SK-N-SH (cell line): ENCODE data around the gene SHC3. TPM values are rescaled to one million over a fixed set of nuclear protein-coding genes. Genes with fewer than 3 reads are reported as not detected.

Source experiments
- CTCF ChIA-PET: fragments of 300-600, 350-600 bp; formaldehyde crosslinking; extraction: SDS; loops from one replicate; lab custom pipeline; 2021; lab: Yijun Ruan, JAX
- POLR2A ChIA-PET: fragments of 350-600 bp; sonication (Branson Sonifier 250); formaldehyde crosslinking; extraction: SDS; loops from one replicate; lab custom pipeline; 2020; ENCODE audit warnings: antibody characterized with exemption, inconsistent platforms; lab: Yijun Ruan, JAX
- DNase-seq: peaks from one replicate; pipeline ENCODE4 v3.0.0; 2012
- H2AFZ ChIP-seq: fragments of 200-600 bp; sonication (generic); 2 replicates; pipeline ENCODE4 v1.8.1; 2016; ENCODE audit warnings: antibody characterized with exemption, mild to moderate bottlenecking, low read depth
- H3F3A ChIP-seq: fragments of 200-600 bp; sonication (generic); replicated peaks from 2 replicates; pipeline ENCODE3; 2016; ENCODE audit warnings: antibody characterized with exemption, mild to moderate bottlenecking; ENCODE audit not compliant: insufficient read depth
- H3K27ac ChIP-seq, 2 experiments: fragments of 200-500 bp in 1 of 2; fragments of 200-600 bp in 1 of 2; sonication (Bioruptor generic) in 1 of 2; sonication (generic), shearing (Covaris generic) in 1 of 2; 2 replicates each; pipeline versions ENCODE4 v1.5.1 to v1.6.1; 2014 to 2016; ENCODE audit warnings: low read depth in 2 of 2, inconsistent platforms in 1 of 2, low read length in 1 of 2, mild to moderate bottlenecking in 1 of 2, mixed read lengths in 1 of 2
- H3K27me3 ChIP-seq: fragments of 200-600 bp; sonication (generic), shearing (Covaris generic); 2 replicates; pipeline ENCODE4 v1.6.1; 2016; ENCODE audit warnings: mixed run types; ENCODE audit not compliant: insufficient read depth
- H3K36me3 ChIP-seq, 2 experiments: fragments of 200-500 bp in 1 of 2; fragments of 200-600 bp in 1 of 2; sonication (Bioruptor generic) in 1 of 2; sonication (generic) in 1 of 2; replicated peaks in 1 of 2; 2 replicates each; pipeline versions ENCODE3 to v1.5.1; 2014 to 2016; ENCODE audit warnings: low read length in 1 of 2, mild to moderate bottlenecking in 1 of 2; ENCODE audit not compliant: insufficient read depth in 2 of 2, control insufficient read depth in 1 of 2
- H3K4me1 ChIP-seq, 2 experiments: fragments of 200-500 bp in 1 of 2; fragments of 200-600 bp in 1 of 2; sonication (Bioruptor generic) in 1 of 2; sonication (generic), shearing (Covaris generic) in 1 of 2; 2 replicates each; pipeline versions ENCODE4 v1.5.1 to v1.6.1; 2014 to 2016; ENCODE audit warnings: low read depth in 1 of 2, low read length in 1 of 2, mixed run types in 1 of 2; ENCODE audit not compliant: insufficient read depth in 2 of 2, control insufficient read depth in 1 of 2
- H3K4me2 ChIP-seq: fragments of 200-600 bp; sonication (generic), shearing (Covaris generic); 2 replicates; pipeline ENCODE4 v1.6.1; 2017; ENCODE audit warnings: mixed run types
- H3K4me3 ChIP-seq, 2 experiments: fragments of 200-500 bp in 1 of 2; fragments of 200-600 bp in 1 of 2; sonication (Bioruptor generic) in 1 of 2; sonication (generic), shearing (Covaris generic) in 1 of 2; 2 replicates each; pipeline versions ENCODE4 v1.5.1 to v1.8.1; 2014 to 2016; ENCODE audit warnings: low read depth in 2 of 2, inconsistent platforms in 1 of 2, low read length in 1 of 2, mild to moderate bottlenecking in 1 of 2, mixed read lengths in 1 of 2, moderate library complexity in 1 of 2
- H3K79me2 ChIP-seq: fragments of 200-600 bp; sonication (generic); 2 replicates; pipeline ENCODE4 v1.8.1; 2017; ENCODE audit warnings: mild to moderate bottlenecking; ENCODE audit not compliant: insufficient read depth
- H3K9ac ChIP-seq: fragments of 200-600 bp; sonication (generic); 2 replicates; pipeline ENCODE4 v1.6.1; 2017; ENCODE audit warnings: mixed run types
- H3K9me2 ChIP-seq: fragments of 200-600 bp; sonication (generic); 2 replicates; pipeline ENCODE4 v1.6.1; 2017; ENCODE audit warnings: mixed run types
- H3K9me3 ChIP-seq: fragments of 200-600 bp; sonication (generic); 2 replicates; pipeline ENCODE4 v1.6.1; 2017; ENCODE audit warnings: mixed run types, mild to moderate bottlenecking, moderate library complexity
- H4K20me1 ChIP-seq: fragments of 200-600 bp; sonication (generic); 2 replicates; pipeline ENCODE4 v1.6.1; 2017; ENCODE audit warnings: mild to moderate bottlenecking, mixed run types; ENCODE audit not compliant: insufficient read depth
- CTCF ChIP-seq: fragments of 200-600 bp; sonication (generic); IDR thresholded peaks from 2 replicates; pipeline ENCODE4 v1.6.1; 2017; ENCODE audit warnings: antibody characterized with exemption, mild to moderate bottlenecking, moderate library complexity
- EP300 ChIP-seq, 2 experiments: IDR thresholded peaks; 2 replicates each; pipeline versions ENCODE4 v1.4.0 to v1.6.1; 2012; ENCODE audit warnings: borderline replicate concordance in 1 of 2, low read depth in 1 of 2, low read length in 1 of 2
- FOSL2 ChIP-seq: IDR thresholded peaks from 2 replicates; pipeline ENCODE4 v1.4.0; 2012; ENCODE audit warnings: low read depth, mild to moderate bottlenecking, moderate library complexity, borderline replicate concordance
- GABPA ChIP-seq: IDR thresholded peaks from 2 replicates; pipeline ENCODE4 v1.4.0; 2012; ENCODE audit warnings: low read depth, mild to moderate bottlenecking
- GATA2 ChIP-seq: sonication (generic); formaldehyde crosslinking; IDR thresholded peaks from 2 replicates; pipeline ENCODE4 v1.5.0; 2020; ENCODE audit warnings: mild to moderate bottlenecking, missing genetic modification reagents
- IRF3 ChIP-seq: fragments of 150-350 bp; IDR thresholded peaks from 2 replicates; pipeline ENCODE4 v1.6.1; 2016; ENCODE audit warnings: mild to moderate bottlenecking, low read depth, low read length
- MAX ChIP-seq: IDR thresholded peaks from 2 replicates; pipeline ENCODE4 v1.4.0; 2012; ENCODE audit warnings: low read depth
- MXI1 ChIP-seq: IDR thresholded peaks from 2 replicates; pipeline ENCODE4 v1.6.1; 2012; ENCODE audit warnings: mild to moderate bottlenecking, low read depth, low read length, improper control_type of control experiment
- NFIC ChIP-seq: IDR thresholded peaks from 2 replicates; pipeline ENCODE4 v1.4.0; 2012; ENCODE audit warnings: borderline replicate concordance
- NRF1 ChIP-seq: IDR thresholded peaks from 2 replicates; pipeline ENCODE4 v1.6.1; 2012; ENCODE audit warnings: low read depth, mild to moderate bottlenecking, low read length
- POLR2AphosphoS5 ChIP-seq: IDR thresholded peaks from 2 replicates; pipeline ENCODE4 v1.6.1; 2012; ENCODE audit warnings: low read depth, low read length
- RFX5 ChIP-seq: IDR thresholded peaks from 2 replicates; pipeline ENCODE4 v1.6.1; 2012; ENCODE audit warnings: mild to moderate bottlenecking, improper control_type of control experiment, low read length
- RXRA ChIP-seq: IDR thresholded peaks from 2 replicates; pipeline ENCODE4 v1.4.0; 2012; ENCODE audit warnings: low read depth, mild to moderate bottlenecking, borderline replicate concordance
- SIN3A ChIP-seq: IDR thresholded peaks from 2 replicates; pipeline ENCODE4 v1.6.1; 2012; ENCODE audit warnings: low read depth, mild to moderate bottlenecking, low read length, moderate library complexity, borderline replicate concordance
- SMC3 ChIP-seq: IDR thresholded peaks from 2 replicates; pipeline ENCODE4 v1.6.1; 2012; ENCODE audit warnings: low read depth, low read length, improper control_type of control experiment
- TAF1 ChIP-seq: IDR thresholded peaks from 2 replicates; pipeline ENCODE4 v1.6.1; 2012; ENCODE audit warnings: low read depth, mild to moderate bottlenecking, low read length, moderate library complexity, borderline replicate concordance
- USF1 ChIP-seq: IDR thresholded peaks from 2 replicates; pipeline ENCODE4 v1.4.0; 2012; ENCODE audit warnings: low read depth, borderline replicate concordance
- USF2 ChIP-seq: fragments of 150-350 bp; IDR thresholded peaks from 2 replicates; pipeline ENCODE4 v1.6.1; 2017; ENCODE audit warnings: antibody characterized with exemption, low read length, low read depth, borderline replicate concordance
- YY1 ChIP-seq: IDR thresholded peaks from 2 replicates; pipeline ENCODE4 v1.4.0; 2012; ENCODE audit warnings: low read depth, mild to moderate bottlenecking
- WGBS: methylation state at CpG from one replicate; pipeline ENCODE4 v1.1.6; 2017; ENCODE audit warnings: low lambda C conversion rate; 5-methylcytosine and 5-hydroxymethylcytosine counted together
- polyA plus RNA-seq, 3 experiments: library from polyadenylated mRNA; depleted of rRNA; stranded (reverse); fragments of >200 nt; gene quantifications; 2 replicates each; pipeline ENCODE4 v1.2.3, GENCODE V29; 2012

SHC3 gene
- polyA plus RNA-seq, 1 of the 3 experiments (the other 2 are of a cell fraction) = 3.2 TPM

GRCh38 chr9:89225991-89226471 is 47.4 kb upstream of the SHC3 start:
- no peak overlapping the region for H3K4me2 ChIP-seq
- no peaks in the 10 kb centered on the region for H3K79me2 ChIP-seq
- 64% methylated on average over 4 of the region's 5 CpGs for whole genome bisulfite sequencing
- no peak overlapping the region for H3K4me3 ChIP-seq
- peaks cover 0 to 14% of the 10 kb centered on the region in 2 experiments; a peak in 1 of 4 replicates for H3K4me1 ChIP-seq
- TF ChIP-seq POLR2AphosphoS5 = no peak
- TF ChIP-seq MXI1 = 0 out of 2 replicates have a peak, but pooled peaks have one; percentile 34
- TF ChIP-seq, all 33 proteins: peak for 1
- DNase-seq = peak; percentile 72
- POLR2A ChIA-PET = no interaction called here
- H3K9me2 ChIP-seq = no peaks in the 10 kb centered on the region
- no peak overlapping the region for H2AFZ ChIP-seq
- H3K9ac ChIP-seq = no peak overlapping the region
- no peaks in the 10 kb centered on the region for H3K36me3 ChIP-seq
- CTCF ChIA-PET = interaction anchor here (1.0 kb wide), 1 partner anchor 53 kb away, joined by 4 read pairs; no protein-coding TSS in a partner anchor
- H4K20me1 ChIP-seq = no peaks in the 10 kb centered on the region
- no peaks in the 10 kb centered on the region for H3K9me3 ChIP-seq
- H3K27me3 ChIP-seq = no peaks in the 10 kb centered on the region
- H3F3A ChIP-seq = no peaks in the 10 kb centered on the region
- H3K27ac ChIP-seq = no peak overlapping the region

- Histone ChIP-seq H3K4me2 (no peak overlapping the region), H3K4me1 (peaks cover 0 to 14% of the 10 kb centered on the region in 2 experiments; a peak in 1 of 4 replicates), H3K4me3 (no peak overlapping the region), H3K27me3 (no peaks in the 10 kb centered on the region), H3K36me3 (no peaks in the 10 kb centered on the region), H3K9me2 (no peaks in the 10 kb centered on the region), H3K79me2 (no peaks in the 10 kb centered on the region), H3K27ac (no peak overlapping the region), H3K9ac (no peak overlapping the region), H2AFZ (no peak overlapping the region), H3F3A (no peaks in the 10 kb centered on the region), H4K20me1 (no peaks in the 10 kb centered on the region), H3K9me3 (no peaks in the 10 kb centered on the region)
- WGBS = 58% methylated on average over 5 of the region's 5 CpGs
- DNase-seq = no peak
- ChIA-PET POLR2A (no interaction called here), CTCF (no interaction called here)
- TF ChIP-seq NRF1 = no peak
- TF ChIP-seq GABPA = no peak
- no peak for TF ChIP-seq FOSL2
- TF ChIP-seq SIN3A = no peak
- TF ChIP-seq GATA2 (CRISPR knock-in tag) = no peak
- TF ChIP-seq YY1 = no peak
- no peak for TF ChIP-seq CTCF
- no peak for TF ChIP-seq MAX
- no peak for TF ChIP-seq EP300 (IDR thresholded peaks at IDR 0.05; ENCODE audit: borderline replicate concordance in 1 of 2, low read depth in 1 of 2, low read length in 1 of 2)
- no peak for TF ChIP-seq NFIC
- no peak for TF ChIP-seq IRF3
- no peak for TF ChIP-seq RFX5
- no peak for TF ChIP-seq SMC3
- no peak for TF ChIP-seq USF1
- no peak for TF ChIP-seq TAF1
- TF ChIP-seq RXRA = no peak
- no peak for TF ChIP-seq USF2
- no peak for TF ChIP-seq MXI1
Observed at GRCh38 chr9:89225587-89225986, 47.0 kb upstream of the SHC3 start.
